Measurements from ENCODE around the gene KEL.

KEL gene

GRCh38 chr7:142906643-142907042 lies 55.5 kb downstream of the KEL start:
- no peaks in the 10 kb centered on the region for H3K27me3 ChIP-seq (ENCODE audit: control insufficient read depth, insufficient read depth, low read length)
- H3K9ac ChIP-seq (ENCODE audit: low read length): no peak overlapping the region
- no peak overlapping the region for H3K27ac ChIP-seq (ENCODE audit: low read length)
- H3K9me3 ChIP-seq (ENCODE audit: control insufficient read depth, low read depth, low read length): peaks cover 8% of the 10 kb centered on the region
- H3K4me1 ChIP-seq (ENCODE audit: control insufficient read depth, low read depth, low read length): no peaks in the 10 kb centered on the region
- H3K36me3 ChIP-seq (ENCODE audit: control insufficient read depth, low read depth, low read length): no peaks in the 10 kb centered on the region
- no peak overlapping the region for H3K4me3 ChIP-seq (ENCODE audit: low read length)

GRCh38 chr7:142905759-142906158 lies 56.4 kb downstream of the KEL start:
- H3K27ac ChIP-seq (ENCODE audit: low read length): no peak overlapping the region
- no peaks in the 10 kb centered on the region for H3K27me3 ChIP-seq (ENCODE audit: control insufficient read depth, insufficient read depth, low read length)
- H3K9ac ChIP-seq (ENCODE audit: low read length): no peak overlapping the region
- H3K4me3 ChIP-seq (ENCODE audit: low read length): no peak overlapping the region
- no peaks in the 10 kb centered on the region for H3K4me1 ChIP-seq (ENCODE audit: control insufficient read depth, low read depth, low read length)
- H3K9me3 ChIP-seq (ENCODE audit: control insufficient read depth, low read depth, low read length): peaks cover 8% of the 10 kb centered on the region
- H3K36me3 ChIP-seq (ENCODE audit: control insufficient read depth, low read depth, low read length): no peaks in the 10 kb centered on the region

- H3K36me3 ChIP-seq (ENCODE audit: control insufficient read depth, low read depth, low read length): no peaks in the 10 kb centered on the region
- H3K27me3 ChIP-seq (ENCODE audit: control insufficient read depth, insufficient read depth, low read length): no peaks in the 10 kb centered on the region
- no peaks in the 10 kb centered on the region for H3K4me1 ChIP-seq (ENCODE audit: control insufficient read depth, low read depth, low read length)
- H3K27ac ChIP-seq (ENCODE audit: low read length): no peak overlapping the region
- peaks cover 8% of the 10 kb centered on the region for H3K9me3 ChIP-seq (ENCODE audit: control insufficient read depth, low read depth, low read length)
- no peak overlapping the region for H3K4me3 ChIP-seq (ENCODE audit: low read length)
- no peak overlapping the region for H3K9ac ChIP-seq (ENCODE audit: low read length)
Measured at GRCh38 chr7:142904128-142904527, 58.0 kb downstream of the KEL start.

- Histone ChIP-seq H3K9me3 (ENCODE audit: control insufficient read depth, low read depth, low read length) (peaks cover 8% of the 10 kb centered on the region), H3K36me3 (ENCODE audit: control insufficient read depth, low read depth, low read length) (no peaks in the 10 kb centered on the region), H3K9ac (ENCODE audit: low read length) (no peak overlapping the region), H3K27ac (ENCODE audit: low read length) (no peak overlapping the region), H3K4me1 (ENCODE audit: control insufficient read depth, low read depth, low read length) (peaks cover 3% of the 10 kb centered on the region), H3K27me3 (ENCODE audit: control insufficient read depth, insufficient read depth, low read length) (no peaks in the 10 kb centered on the region), H3K4me3 (ENCODE audit: low read length) (no peak overlapping the region)
Measured at GRCh38 chr7:142901426-142902259, 60.5 kb downstream of the KEL start.

GRCh38 chr7:142899661-142900060 lies 62.5 kb downstream of the KEL start:
- H3K27ac ChIP-seq (ENCODE audit: low read length): no peak overlapping the region
- H3K4me1 ChIP-seq (ENCODE audit: control insufficient read depth, low read depth, low read length): peaks cover 3% of the 10 kb centered on the region
- no peak overlapping the region for H3K9ac ChIP-seq (ENCODE audit: low read length)
- H3K4me3 ChIP-seq (ENCODE audit: low read length): no peak overlapping the region
- no peaks in the 10 kb centered on the region for H3K27me3 ChIP-seq (ENCODE audit: control insufficient read depth, insufficient read depth, low read length)
- peaks cover 4% of the 10 kb centered on the region for H3K9me3 ChIP-seq (ENCODE audit: control insufficient read depth, low read depth, low read length)
- no peaks in the 10 kb centered on the region for H3K36me3 ChIP-seq (ENCODE audit: control insufficient read depth, low read depth, low read length)

DNA sequence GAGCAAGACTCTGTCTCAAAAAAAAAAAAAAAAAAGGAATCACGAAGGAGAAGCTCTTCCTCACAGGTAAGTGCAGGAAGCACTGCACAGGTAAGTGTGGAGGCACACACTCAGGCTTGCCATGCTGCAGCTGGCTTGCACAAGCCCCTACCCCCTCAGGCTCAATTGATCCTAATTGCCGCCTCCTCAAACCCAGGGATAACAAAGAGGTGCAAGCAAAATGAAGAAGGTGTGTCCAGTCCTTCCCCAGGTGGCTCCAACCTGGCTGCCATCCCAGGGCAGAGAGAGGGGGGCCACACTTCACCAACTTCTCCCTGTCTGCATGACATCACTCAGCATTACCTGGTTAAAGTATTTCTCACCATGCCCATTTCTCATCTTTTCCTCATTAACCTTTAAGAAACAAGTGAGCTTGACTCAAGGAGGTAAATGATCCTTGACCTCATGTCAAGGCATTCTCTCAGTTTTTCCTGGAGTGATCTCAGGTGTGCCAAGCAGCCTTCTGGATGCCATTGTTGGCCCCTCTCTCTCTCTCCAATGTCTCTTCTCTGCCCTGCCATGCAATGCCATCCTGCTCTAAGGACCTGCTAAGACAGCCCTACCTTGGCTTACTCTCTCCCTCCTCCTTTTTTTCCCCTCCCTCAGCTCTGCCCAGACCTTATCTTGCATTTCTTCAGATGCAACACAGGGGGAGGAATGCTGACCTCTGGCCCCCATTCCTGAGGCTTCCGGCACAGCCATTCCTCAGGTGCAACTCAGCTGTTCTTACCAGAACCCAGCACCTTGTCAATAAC lies 63.6 kb downstream of the KEL start:
- Histone ChIP-seq H3K4me1 (ENCODE audit: control insufficient read depth, low read depth, low read length) (peaks cover 3% of the 10 kb centered on the region), H3K27me3 (ENCODE audit: control insufficient read depth, insufficient read depth, low read length) (no peaks in the 10 kb centered on the region), H3K9me3 (ENCODE audit: control insufficient read depth, low read depth, low read length) (no peaks in the 10 kb centered on the region), H3K36me3 (ENCODE audit: control insufficient read depth, low read depth, low read length) (no peaks in the 10 kb centered on the region), H3K9ac (ENCODE audit: low read length) (no peak overlapping the region), H3K4me3 (ENCODE audit: low read length) (no peak overlapping the region), H3K27ac (ENCODE audit: low read length) (no peak overlapping the region)

DNA sequence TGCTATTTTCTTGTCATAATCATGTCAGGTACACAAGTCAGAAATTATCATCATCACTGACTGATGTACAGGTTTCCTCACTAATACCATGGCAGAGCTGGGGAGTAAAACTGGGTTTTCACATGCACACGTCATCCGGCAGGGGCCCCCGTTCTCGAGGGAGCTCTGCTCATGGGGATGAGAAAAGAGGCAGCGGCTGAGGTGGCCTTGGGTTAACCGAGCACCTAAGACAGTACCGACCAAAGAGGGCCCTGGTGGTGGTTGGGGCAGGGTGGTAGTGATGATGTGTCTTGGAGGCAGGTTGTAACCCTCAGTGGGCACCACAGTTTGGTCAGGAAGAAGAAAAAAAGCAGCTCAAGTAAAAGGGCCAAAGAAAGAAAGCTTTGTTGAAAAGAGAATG lies 64.5 kb downstream of the KEL start:
- Histone ChIP-seq H3K4me3 (ENCODE audit: low read length) (no peak overlapping the region), H3K27ac (ENCODE audit: low read length) (no peak overlapping the region), H3K4me1 (ENCODE audit: control insufficient read depth, low read depth, low read length) (peaks cover 3% of the 10 kb centered on the region), H3K27me3 (ENCODE audit: control insufficient read depth, insufficient read depth, low read length) (no peaks in the 10 kb centered on the region), H3K36me3 (ENCODE audit: control insufficient read depth, low read depth, low read length) (no peaks in the 10 kb centered on the region), H3K9me3 (ENCODE audit: control insufficient read depth, low read depth, low read length) (no peaks in the 10 kb centered on the region), H3K9ac (ENCODE audit: low read length) (no peak overlapping the region)

- Histone ChIP-seq H3K4me3 (ENCODE audit: low read length) (no peak overlapping the region), H3K27me3 (ENCODE audit: control insufficient read depth, insufficient read depth, low read length) (no peaks in the 10 kb centered on the region), H3K9ac (ENCODE audit: low read length) (no peak overlapping the region), H3K36me3 (ENCODE audit: control insufficient read depth, low read depth, low read length) (no peaks in the 10 kb centered on the region), H3K4me1 (ENCODE audit: control insufficient read depth, low read depth, low read length) (peaks cover 3% of the 10 kb centered on the region), H3K27ac (ENCODE audit: low read length) (no peak overlapping the region), H3K9me3 (ENCODE audit: control insufficient read depth, low read depth, low read length) (no peaks in the 10 kb centered on the region)
Measured at GRCh38 chr7:142896741-142897379, 65.3 kb downstream of the KEL start.

DNA sequence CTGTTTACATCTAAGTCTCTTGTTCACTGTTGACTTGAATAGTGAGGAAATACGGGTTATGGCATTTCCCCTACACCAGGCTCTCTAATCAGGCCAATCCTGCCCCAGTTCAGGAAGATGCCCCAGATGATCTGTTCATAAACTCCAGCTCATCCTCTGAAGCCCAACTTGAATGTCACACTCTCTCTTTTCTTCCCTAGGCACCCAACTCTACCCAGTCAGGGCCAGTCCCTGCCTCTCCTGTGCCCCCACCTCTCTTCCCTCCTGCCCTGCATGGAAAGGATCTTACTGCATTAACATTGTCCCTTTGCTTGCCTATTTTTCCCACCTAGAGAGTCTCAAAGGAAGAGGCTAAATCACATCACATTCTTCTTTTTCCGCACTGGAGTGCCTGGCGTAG lies 66.0 kb downstream of the KEL start:
- Histone ChIP-seq H3K9ac (ENCODE audit: low read length) (no peak overlapping the region), H3K9me3 (ENCODE audit: control insufficient read depth, low read depth, low read length) (no peaks in the 10 kb centered on the region), H3K27me3 (ENCODE audit: control insufficient read depth, insufficient read depth, low read length) (no peaks in the 10 kb centered on the region), H3K4me1 (ENCODE audit: control insufficient read depth, low read depth, low read length) (peaks cover 3% of the 10 kb centered on the region), H3K27ac (ENCODE audit: low read length) (no peak overlapping the region), H3K4me3 (ENCODE audit: low read length) (no peak overlapping the region), H3K36me3 (ENCODE audit: control insufficient read depth, low read depth, low read length) (no peaks in the 10 kb centered on the region)

DNA sequence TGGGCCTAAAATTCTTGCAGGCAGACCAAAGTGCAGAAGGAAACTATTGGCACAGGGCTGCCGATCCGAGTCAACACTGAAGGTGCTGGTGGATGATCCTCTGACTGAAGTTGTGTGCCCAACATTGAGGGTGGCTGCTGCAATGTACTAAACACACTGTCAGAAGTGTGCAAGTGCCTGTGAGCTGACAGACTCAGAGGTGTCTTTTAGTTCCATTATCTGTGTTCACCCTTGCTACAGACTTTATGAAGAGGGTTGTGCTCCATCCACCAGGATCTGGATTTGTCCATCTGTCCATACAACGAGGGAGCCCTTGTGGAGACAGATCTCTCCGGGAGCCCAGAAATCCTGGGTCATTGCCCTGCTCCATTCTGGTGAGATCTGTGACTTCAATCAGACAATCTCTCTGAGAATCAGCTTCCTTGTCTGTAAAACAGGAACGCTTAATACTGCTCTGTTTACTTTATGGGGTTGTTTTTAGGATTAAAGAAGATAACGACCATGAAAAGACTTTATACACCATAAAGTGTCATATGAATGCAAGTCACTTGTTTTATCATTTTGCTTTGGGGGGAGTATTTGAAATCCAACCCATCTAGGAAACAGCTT lies 67.1 kb downstream of the KEL start:
- H3K27me3 ChIP-seq (ENCODE audit: control insufficient read depth, insufficient read depth, low read length): no peaks in the 10 kb centered on the region

More for the DNA sequence above, 67.1 kb downstream of the KEL start:
- Histone ChIP-seq H3K4me3 (ENCODE audit: low read length) (no peak overlapping the region), H3K27ac (ENCODE audit: low read length) (no peak overlapping the region), H3K4me1 (ENCODE audit: control insufficient read depth, low read depth, low read length) (peaks cover 3% of the 10 kb centered on the region), H3K9me3 (ENCODE audit: control insufficient read depth, low read depth, low read length) (no peaks in the 10 kb centered on the region), H3K36me3 (ENCODE audit: control insufficient read depth, low read depth, low read length) (no peaks in the 10 kb centered on the region), H3K9ac (ENCODE audit: low read length) (no peak overlapping the region)
